NCI-H2196 (cell line): ENCODE data around the gene LAMC3.

Experiments
- DNase-seq: peaks from one replicate; lab custom pipeline; 2025; ENCODE audit not compliant: unreplicated experiment; lab: John Stamatoyannopoulos, UW

LAMC3 gene

DNA sequence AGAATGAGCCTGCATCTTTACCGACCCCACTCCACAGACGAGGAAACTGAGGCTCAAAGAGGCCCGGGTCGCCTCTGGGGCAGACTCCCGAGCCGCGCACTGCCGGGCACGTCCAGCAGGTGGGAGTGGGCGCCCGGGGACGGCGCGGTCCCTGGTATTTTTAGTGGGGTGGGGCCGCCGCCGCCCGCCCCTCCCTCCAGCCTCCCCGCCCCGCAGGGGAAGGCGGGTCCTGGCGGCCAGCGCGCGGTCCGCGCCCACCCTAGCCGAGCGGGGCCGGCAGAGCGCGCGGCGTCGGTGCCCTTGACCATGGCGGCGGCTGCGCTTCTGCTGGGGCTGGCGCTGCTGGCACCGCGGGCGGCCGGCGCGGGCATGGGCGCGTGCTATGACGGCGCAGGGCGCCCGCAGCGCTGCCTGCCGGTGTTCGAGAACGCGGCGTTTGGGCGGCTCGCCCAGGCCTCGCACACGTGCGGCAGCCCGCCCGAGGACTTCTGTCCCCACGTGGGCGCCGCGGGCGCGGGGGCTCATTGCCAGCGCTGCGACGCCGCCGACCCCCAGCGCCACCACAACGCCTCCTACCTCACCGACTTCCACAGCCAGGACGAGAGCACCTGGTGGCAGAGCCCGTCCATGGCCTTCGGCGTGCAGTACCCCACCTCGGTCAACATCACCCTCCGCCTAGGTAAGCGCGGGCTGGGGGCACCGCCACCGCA is at the start of gene LAMC3:
Gene LAMC3, plus strand, starts transcription at position 266 of the 710 bp plus-strand sequence. Its CDS starts 41 bp downstream, at position 307.
- DNase-seq = peak; percentile 32

DNA sequence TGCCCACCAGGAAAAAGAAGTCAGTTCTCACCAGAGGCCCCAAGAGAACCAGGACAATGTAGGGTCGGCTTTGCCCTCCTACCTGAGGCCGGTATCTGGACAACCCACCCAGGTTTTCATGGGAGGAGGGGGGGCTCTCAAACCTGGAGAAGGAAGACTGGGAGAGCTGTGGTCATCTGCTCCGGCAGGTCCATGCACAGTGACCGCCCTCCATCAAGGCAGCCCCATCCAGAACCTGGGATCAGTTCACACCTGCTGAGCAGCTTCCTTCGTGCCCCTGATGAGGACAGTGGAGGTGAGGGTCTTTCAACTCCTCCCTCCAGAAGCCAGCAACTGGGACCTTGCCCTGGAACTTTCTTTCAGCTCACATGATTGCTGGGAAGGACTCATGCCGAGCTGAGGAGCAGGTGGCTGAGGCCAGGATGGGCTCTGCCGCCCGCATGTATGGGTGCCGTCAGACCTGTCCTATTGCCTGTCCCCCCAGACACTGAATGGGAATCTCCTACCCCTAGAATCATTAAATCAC is 49.1 kb upstream of the LAMC3 start:
- no peak for DNase-seq

DNA sequence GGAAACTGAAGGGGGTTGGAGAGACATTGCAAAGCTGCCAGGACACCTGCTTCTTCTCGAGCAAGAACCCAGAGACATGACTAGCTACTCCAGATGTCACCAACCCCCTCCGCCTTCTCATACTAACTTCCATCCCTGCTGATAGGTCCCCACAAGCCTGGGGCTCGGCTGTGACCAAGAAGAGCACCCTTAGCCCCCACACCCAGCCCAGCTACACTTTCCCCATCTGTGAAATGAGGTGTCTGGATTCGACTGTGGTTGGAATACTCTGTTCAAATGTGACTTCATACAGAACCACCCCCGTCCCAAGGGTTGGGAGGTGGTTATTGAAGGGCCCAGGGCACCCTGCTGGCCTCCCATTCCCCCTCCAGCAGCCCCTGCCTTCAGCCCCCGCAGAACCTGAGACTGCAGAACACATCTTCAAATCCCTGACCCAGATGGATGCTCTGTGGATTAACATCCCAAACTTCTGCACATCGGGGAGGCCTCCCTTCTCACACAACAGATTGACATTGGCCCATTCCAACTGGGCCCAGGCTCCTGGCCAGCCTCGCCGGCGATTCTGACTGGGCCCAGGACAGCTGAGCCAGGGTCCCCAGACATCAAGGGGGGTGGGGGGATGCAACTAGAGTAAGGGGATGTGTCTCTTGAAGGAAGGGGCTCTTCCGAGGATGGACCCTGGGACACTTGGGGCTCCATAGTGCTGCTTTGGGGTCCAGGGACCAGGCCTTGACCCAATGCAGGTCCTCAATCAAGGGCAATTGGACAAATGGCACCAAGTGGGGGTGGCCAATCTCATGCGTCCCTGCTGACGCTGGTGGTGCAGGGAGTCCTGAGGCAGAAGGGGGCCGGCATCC is 48.2 kb upstream of the LAMC3 start:
- DNase-seq = no peak

DNA sequence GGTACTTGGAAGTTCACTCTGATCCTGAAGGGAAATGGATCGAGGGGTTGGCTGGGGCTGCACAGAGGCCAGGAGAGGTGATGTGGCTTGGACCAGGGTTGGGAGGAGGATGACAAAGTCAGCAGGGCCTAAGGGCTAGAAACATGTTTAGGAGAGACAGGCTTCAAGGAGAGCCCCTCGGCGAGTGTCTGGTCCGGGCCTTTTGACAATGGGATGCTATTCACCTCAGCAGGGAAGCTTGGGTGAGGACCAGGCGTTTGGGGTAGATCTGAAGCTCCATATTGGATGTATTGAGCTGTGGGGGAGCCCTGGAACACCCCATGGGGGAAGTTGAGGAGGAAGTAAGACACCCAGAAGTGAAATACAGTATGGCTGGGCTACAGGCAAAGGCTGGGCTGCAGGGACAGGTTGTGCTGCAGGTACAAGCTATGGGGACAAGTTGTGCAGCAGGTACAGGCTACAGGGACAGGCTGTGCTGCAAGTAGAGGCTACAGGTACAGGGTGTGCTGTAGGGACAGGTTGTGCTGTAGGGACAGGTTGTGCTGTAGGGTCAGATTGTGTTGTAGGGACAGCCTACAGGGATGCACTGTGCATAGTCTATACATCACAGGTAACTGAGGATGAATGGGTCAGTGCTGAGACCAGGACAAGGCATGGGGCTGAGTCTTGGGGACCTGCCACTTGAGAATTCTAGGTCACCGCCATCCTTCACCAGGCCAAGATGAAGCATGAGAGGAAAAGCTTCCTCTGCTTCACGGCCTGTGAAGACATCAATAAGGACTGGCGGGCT is 47.3 kb upstream of the LAMC3 start:
- no peak for DNase-seq

DNA sequence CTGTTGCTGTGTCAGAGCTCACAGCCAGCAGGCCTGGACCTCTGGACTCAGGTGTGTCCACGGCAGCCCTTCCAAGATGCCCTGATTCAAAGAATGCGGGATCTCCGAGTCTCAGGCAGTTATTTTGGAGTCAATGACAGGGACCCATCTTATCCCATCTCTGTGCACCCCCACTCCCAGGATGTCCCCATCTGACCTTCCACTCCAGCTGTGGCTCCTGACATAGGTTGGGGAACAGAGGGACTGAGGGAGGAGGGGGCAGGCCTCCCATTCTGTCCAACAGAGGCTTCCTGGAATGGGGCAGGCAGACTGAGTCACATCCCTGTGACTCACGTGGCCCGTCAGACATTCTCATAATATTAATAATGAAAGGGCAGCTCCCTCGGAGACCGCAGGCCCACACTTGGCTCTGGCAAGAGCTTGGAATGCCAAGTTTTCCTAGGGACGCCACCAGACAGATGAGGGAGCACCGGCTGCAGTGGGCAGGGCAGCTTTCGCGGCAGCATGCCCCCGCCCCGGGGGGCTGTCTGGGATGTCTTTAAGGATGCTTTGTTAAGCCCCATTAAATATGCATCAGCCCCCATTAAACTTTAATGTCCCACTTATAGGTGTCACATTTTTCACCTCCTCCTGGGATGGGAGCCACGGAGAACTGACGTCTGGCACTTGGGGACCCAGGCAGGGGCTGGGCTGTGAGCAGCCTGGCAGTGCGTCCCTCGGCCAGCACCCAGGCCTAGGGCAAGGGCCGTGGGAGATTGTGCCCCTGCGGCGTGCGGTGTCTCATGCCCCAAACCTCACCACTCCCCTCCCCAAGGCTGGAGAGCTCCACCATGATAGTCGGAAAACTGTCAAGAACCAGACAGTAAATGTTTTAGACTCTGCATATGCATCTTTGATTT is 46.3 kb upstream of the LAMC3 start:
- no peak for DNase-seq

DNA sequence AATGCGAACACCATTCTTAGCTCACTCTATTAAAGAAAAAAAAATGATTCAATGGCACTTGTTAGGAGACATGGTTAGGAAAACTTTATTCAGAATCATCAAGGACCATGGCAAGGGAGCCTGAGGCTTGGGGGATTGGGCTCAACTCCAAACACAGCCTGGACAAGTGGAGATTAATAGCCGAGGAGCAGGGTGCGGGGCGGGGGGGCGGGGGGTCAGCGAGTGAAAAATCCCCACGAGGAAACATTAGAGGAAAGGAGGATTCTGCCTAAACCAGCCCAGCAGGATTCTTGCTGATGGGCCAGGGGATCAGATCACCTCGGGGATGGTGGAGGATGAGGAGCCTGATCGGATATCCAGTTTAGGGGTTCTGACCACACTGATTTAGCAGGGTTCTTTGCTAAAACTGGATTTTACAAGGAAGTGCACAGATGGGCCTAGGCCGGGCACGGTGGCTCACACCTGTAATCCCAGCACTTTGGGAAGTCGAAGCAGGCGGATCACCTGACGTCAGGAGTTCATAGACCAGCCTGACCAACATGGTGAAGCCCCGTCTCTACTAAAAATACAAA is 45.6 kb upstream of the LAMC3 start:
- no peak for DNase-seq

DNA sequence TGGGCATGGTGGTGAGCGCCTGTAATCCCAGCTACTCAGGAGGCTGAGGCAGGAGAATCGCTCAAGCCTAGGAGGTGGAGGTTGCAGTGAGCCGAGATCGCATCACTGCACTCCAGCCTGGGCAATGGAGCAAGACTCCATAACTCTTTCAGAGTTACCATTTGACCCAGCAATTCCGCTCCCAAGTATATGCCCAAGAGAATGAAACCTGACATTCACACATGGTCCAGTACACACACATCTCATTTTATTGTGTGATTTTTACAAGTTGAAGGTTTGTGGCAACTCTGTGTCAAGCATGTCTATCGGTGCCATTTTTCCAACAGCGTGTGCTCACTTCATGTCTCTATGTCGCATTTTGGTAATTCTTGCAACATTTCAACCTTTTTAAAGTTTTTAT is 45.1 kb upstream of the LAMC3 start:
- DNase-seq = no peak

DNA sequence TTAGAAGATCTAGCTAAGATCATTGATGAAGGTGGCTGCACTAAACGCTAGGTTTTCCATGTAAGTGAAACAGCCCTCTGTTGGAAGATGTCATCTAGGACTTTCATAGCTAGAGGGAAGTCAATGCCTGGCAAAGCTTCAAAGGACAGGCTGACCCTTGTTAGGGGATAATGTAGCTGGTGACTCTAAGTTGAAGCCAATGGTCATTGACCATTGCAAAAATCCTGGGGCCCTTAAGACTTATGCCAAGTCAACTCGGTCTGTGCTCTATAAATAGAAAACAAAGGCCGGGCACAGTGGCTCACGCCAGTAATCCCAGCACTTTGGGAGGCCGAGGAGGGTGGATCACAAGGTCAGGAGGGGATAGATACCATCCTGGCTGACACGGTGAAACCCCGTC is 43.3 kb upstream of the LAMC3 start:
- DNase-seq = no peak

DNA sequence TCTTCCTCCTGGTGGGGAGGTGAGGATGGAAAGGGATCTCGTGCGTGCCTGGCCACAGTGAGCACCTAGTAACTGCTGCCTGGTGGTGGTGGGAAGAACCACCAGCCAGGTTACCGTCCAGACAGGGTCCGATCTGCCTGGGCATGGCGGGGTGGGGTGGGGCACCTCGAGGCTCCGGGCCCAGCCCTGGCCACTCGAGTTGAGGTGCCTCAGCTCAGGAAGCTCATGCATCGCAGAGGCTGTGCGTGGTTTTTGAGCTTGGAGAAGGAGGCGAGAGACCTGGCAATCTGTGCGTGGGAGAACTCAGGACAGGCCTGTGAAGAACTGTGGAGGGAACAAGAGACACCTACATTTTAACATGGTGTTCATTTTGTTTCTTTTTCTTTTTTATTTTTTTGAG is 38.9 kb upstream of the LAMC3 start:
- DNase-seq = no peak

DNA sequence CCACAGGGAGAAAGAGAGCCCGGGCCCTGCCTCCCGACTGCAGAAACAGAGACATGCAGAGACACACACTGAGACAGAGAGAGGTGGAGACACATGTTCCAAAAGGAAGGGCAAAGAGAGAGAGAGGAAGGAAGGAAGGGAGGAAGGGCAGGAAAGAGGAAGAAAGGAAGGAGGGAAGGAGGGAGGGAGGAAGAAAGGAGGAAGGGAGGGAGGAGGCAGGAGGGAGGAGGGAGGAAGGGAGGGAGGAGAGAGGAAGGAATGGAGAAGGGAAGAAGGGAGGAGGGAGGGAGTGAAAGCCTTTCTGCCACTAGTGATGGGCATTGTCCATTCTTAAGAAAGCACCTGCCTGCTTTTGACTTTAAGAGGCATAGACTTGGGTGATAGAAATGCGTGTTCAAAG is 38.1 kb upstream of the LAMC3 start:
- DNase-seq = no peak

DNA sequence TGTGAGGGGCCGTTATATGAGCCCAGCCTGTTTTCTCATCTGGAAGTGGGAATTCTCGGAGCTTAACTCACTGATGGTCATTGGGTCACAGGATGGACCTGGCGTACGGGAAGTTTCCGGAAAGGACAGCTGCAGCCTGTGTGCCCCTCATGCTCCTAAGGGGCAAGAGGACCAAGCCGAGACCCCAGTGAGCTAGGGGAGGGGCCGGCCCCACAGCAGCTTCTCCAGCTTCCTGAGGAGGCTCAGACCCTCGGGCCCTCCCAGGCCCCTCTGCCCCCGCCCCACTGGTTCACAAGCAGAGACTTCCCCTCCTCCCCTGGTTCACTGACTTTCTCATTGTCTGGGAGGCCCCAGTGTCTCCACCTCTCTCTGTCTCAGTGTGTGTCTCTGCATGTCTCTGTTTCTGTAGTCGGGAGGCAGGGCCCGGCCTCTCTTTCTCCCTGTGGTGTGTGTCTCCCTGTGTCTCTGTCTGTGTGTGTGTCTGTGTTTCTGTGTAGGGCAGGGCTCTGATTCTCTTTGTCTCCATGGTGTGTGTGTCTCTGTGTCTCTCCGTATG is 37.6 kb upstream of the LAMC3 start:
- DNase-seq = no peak

DNA sequence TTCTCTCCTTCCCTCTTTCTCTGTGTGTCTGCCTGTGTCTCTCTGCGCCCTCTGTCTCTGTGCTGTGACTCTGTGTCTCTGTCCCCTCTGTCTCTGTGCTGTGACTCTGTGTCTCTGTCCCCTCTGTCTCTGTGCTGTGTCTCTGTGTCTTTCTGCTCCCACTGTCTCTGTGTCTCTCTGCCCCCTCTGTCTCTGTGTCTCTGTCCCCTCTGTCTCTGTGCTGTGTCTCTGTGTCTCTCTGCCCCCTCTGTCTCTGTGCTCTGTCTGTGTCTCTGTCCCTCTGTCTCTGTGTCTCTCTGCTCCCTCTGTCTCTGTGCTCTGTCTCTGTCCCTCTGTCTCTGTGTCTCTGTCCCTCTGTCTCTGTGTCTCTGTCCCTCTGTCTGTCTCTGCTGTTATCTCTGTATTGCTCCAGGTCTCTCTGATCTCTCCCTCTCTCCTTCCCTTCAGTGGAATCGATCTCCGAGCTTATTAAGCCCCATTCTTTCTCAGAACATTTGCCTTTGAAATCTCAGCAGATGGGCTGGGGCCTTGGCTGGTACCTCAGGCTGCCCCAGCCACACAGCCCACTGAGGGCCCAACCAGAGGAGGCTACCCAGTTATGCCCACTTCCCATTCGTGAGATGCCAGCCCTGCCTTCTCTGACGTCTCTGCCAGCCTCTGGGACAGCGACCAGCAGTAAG is 36.6 kb upstream of the LAMC3 start:
- no peak for DNase-seq

DNA sequence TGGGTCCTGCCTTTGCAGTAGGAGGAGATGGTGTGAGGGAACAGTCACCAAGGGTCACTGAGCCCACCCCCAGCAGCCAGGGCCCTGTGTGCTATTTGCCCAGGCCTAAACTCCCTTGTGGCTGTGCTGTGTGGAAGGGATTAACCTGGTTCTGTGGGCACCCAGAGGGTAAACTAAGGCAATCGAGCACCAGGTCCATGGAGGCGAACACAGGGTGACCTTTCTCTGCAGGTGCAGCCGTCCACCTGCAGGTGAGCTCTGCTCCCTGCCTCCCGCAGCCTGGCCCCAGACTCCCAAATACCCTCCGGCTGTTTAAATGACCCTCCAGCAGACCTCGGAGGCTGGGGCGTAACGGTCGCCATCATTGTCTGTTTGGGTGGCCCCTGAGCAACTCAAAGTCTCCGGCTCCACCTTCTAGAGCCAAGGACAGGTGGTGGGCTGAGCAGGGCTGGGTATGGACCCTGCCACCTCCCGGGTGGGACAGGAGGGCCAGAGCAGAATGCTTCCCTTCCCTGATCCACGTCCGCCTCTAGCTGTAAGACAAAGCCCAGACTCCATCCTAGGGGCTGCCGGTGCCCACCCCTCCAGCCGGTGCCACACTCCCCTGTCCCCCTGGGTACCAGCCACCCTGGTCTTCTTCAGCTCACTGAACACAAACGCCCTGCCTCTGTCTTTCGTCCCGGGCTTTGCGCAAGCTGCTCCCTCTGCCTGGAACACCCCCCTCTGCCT is 35.9 kb upstream of the LAMC3 start:
- DNase-seq = no peak

DNA sequence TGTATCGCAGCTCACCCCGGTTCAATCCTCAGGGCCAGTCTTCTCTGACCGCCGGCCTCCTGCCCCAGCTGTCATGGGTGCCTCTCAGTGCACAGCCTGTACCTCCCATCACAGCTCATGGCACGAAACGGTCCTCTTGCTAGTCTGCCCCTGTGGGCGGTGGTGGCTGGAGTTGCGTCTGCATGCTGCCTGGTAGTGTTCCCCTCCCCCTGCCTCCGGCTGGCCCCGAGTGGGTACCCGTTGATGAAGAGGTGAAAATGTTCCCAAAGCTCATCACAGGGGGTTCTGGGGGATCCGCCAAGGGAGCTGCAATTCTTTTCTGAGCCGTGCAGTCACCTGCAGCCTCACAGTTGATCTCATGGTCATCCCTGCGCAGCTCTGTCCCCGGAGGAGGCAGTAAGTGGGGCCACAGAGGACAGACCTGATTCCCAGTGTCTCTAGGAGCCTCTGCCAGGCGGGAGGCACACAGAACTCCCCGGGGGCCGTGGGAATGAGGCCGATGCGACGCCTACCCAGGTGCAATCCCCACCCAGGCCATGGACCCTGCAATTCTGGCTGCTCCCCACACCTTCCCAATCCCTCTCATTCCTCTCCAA is 35.2 kb upstream of the LAMC3 start:
- no peak for DNase-seq

DNA sequence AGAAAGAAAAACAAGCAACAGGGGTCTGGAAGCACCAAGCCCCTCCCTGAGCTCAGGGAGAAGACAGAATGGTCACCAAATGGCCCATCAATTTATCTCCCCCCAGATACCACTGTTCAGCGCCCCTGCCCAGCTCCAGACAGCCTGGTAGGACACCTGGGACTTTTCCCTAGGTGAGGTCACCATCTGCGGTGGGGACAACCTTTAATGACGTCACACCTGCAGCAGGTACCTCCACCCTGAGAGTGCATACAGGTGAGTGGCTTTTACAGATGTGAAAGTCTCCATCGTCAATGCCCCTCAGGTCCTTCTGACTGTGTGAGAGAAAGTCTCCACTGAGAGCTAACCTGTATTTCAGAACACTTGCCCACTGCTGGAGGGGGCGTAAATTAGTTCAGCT is 34.3 kb upstream of the LAMC3 start:
- DNase-seq = no peak

DNA sequence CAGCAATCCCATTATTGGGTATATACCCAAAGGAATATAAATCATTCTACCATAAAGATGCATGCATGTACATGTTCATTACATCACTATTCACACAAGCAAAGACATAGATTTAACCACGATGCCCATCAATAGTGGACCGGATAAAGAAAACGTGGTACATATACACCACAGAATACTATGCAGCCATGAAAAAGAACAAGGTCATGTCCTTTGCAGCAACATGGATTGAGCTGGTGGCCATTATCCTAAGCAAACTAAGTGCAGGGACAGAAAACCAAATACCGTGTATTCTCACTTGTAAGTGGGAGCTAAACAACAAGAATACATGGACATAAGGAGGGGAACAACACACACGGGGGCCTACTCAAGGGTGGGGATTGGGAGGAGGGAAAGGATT is 33.8 kb upstream of the LAMC3 start:
- no peak for DNase-seq

DNA sequence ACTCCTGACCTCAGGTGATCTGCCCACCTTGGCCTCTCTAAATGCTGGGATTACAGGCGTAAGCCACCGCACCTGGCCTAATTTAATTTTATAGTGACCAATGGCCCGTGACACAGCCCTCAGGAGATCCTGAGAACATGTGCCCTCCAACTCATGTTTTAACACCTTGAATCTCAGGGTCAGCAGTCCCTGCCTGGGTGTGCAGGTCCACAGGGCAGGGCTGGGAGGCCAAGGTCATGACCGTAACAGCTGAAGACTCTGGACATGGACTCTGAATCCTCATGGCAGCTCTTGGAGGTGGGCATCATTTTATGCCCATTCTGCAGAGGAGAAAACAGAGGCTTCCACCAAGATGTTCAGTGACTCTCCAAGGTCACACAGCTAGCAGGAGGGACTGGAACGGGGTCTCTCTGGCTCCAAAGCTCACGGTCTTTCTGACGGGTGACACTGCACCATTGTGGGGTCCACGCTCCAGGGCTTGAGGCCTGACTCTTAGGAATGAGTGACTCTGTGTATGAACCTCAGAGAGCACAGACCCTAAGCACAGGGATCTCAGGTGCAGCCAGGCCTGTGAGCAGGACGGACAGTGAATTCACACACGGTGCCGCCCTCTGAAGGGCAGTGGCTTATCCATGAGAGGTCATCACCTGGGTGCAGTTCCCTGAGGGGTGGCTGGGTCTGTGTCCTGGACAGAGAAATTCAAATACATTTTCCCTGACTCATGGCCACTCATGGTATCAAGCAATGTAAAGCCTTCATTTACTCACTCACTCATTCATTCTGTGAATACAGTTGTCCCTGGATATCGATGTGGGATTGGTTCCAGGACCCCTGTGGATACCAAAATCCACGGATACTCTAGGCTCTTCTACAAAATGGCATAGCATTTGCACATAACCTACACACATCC is 32.8 kb upstream of the LAMC3 start:
- DNase-seq = no peak
